SU-DHL-6 (cell line): Measurements from ENCODE around the gene HECW1.

ENCODE experiments used
- H2AFZ ChIP-seq: fragments of 200-600 bp; sonication (generic); 2 replicates; pipeline ENCODE4 v1.6.1; 2014; ENCODE audit warnings: low read depth, mild to moderate bottlenecking, moderate library complexity, mixed read lengths, antibody characterized with exemption, low read length; ENCODE audit not compliant: severe bottlenecking
- H3F3A ChIP-seq: fragments of 200-600 bp; shearing (Covaris generic); 2 replicates; pipeline ENCODE4 v1.6.0; 2016; ENCODE audit warnings: antibody characterized with exemption, mild to moderate bottlenecking; ENCODE audit not compliant: insufficient read depth
- H3K27ac ChIP-seq: fragments of 200-600 bp; sonication (generic); 2 replicates; pipeline ENCODE4 v1.5.1; 2016; ENCODE audit warnings: low read depth, mild to moderate bottlenecking, low read length, moderate library complexity, mixed read lengths
- H3K27me3 ChIP-seq: fragments of 200-600 bp; sonication (generic), shearing (Covaris generic); 2 replicates; pipeline ENCODE4 v1.6.0; 2014; ENCODE audit warnings: mild to moderate bottlenecking, low read length
- H3K36me3 ChIP-seq: fragments of 200-600 bp; sonication (generic); 2 replicates; pipeline ENCODE4 v1.6.1; 2014; ENCODE audit warnings: mild to moderate bottlenecking, low read length, mixed read lengths
- H3K4me2 ChIP-seq: fragments of 300-600, 200-600 bp; shearing (Covaris generic), sonication (generic); 2 replicates; pipeline ENCODE4 v1.6.0; 2014; ENCODE audit warnings: low read length, low read depth, mild to moderate bottlenecking; ENCODE audit not compliant: poor library complexity, severe bottlenecking
- H3K4me3 ChIP-seq: fragments of 200-600 bp; sonication (generic); 2 replicates; pipeline ENCODE4 v1.5.1; 2014; ENCODE audit warnings: antibody characterized with exemption, low read length, mild to moderate bottlenecking, mixed read lengths; ENCODE audit not compliant: insufficient read depth, poor library complexity, severe bottlenecking
- H3K79me2 ChIP-seq: fragments of 200-600 bp; sonication (generic); 2 replicates; pipeline ENCODE4 v1.6.1; 2014; ENCODE audit warnings: mild to moderate bottlenecking, low read length, moderate library complexity; ENCODE audit not compliant: insufficient read depth
- H3K9ac ChIP-seq: fragments of 200-600 bp; sonication (generic); 2 replicates; pipeline ENCODE4 v1.7.0; 2014; ENCODE audit warnings: mild to moderate bottlenecking, low read length
- H3K9me2 ChIP-seq: fragments of 200-600 bp; sonication (generic); replicated peaks from 2 replicates; pipeline ENCODE4 v1.6.1; 2014; ENCODE audit warnings: low read length; ENCODE audit not compliant: insufficient read depth
- H3K9me3 ChIP-seq: fragments of 200-600 bp; sonication (generic); 2 replicates; pipeline ENCODE4 v1.6.1; 2014; ENCODE audit warnings: low read length, mixed read lengths; ENCODE audit not compliant: insufficient read depth
- H4K20me1 ChIP-seq: fragments of 200-600 bp; sonication (generic); 2 replicates; pipeline ENCODE4 v1.6.1; 2014; ENCODE audit warnings: low read depth, mild to moderate bottlenecking, antibody characterized with exemption, low read length, moderate library complexity, mixed read lengths
- CTCF ChIP-seq: fragments of 200-600 bp; sonication (generic); IDR thresholded peaks from one replicate; pipeline ENCODE4 v1.5.1; 2017; ENCODE audit warnings: antibody characterized with exemption, mild to moderate bottlenecking, low read length, moderate library complexity; ENCODE audit not compliant: insufficient read depth, poor library complexity, severe bottlenecking
- EZH2phosphoT487 ChIP-seq: fragments of 200-600 bp; sonication (generic), shearing (Covaris generic); conservative IDR thresholded peaks from 2 replicates; pipeline ENCODE4 v1.6.1; 2018; ENCODE audit warnings: mild to moderate bottlenecking, antibody characterized with exemption, low read length, moderate library complexity, mixed read lengths

The HECW1 gene

GRCh38 chr7:43199371-43200160 lies 87.1 kb downstream of the HECW1 start:
- TF ChIP-seq EZH2phosphoT487 (no peak), CTCF (no peak)
- no peaks in the 10 kb centered on the region for H3K9me2 ChIP-seq
- H4K20me1 ChIP-seq, result no peaks in the 10 kb centered on the region
- H3K27me3 ChIP-seq, result no peaks in the 10 kb centered on the region
- no peaks in the 10 kb centered on the region for H3K79me2 ChIP-seq
- no peak overlapping the region for H3K4me2 ChIP-seq
- no peaks in the 10 kb centered on the region for H3K9me3 ChIP-seq
- H3F3A ChIP-seq, result no peaks in the 10 kb centered on the region
- no peak overlapping the region for H2AFZ ChIP-seq
- no peak overlapping the region for H3K27ac ChIP-seq
- H3K9ac ChIP-seq, result no peak overlapping the region
- H3K4me3 ChIP-seq, result no peak overlapping the region
- H3K36me3 ChIP-seq, result no peaks in the 10 kb centered on the region

GRCh38 chr7:43201912-43202311 lies 89.5 kb downstream of the HECW1 start:
- Histone ChIP-seq H3K9me2 (no peaks in the 10 kb centered on the region), H2AFZ (no peak overlapping the region), H3K9ac (no peak overlapping the region), H3K9me3 (no peaks in the 10 kb centered on the region), H3K4me3 (no peak overlapping the region), H3K27me3 (no peaks in the 10 kb centered on the region), H3K36me3 (no peaks in the 10 kb centered on the region), H3K79me2 (no peaks in the 10 kb centered on the region), H3K4me2 (no peak overlapping the region), H4K20me1 (no peaks in the 10 kb centered on the region), H3K27ac (no peak overlapping the region), H3F3A (no peaks in the 10 kb centered on the region)
- TF ChIP-seq EZH2phosphoT487 (no peak), CTCF (no peak)

- Histone ChIP-seq H3K9me2 (no peaks in the 10 kb centered on the region), H3F3A (no peaks in the 10 kb centered on the region), H3K9ac (no peak overlapping the region), H3K27ac (no peak overlapping the region), H3K27me3 (no peaks in the 10 kb centered on the region), H3K9me3 (no peaks in the 10 kb centered on the region), H4K20me1 (no peaks in the 10 kb centered on the region), H3K4me2 (no peak overlapping the region), H3K36me3 (no peaks in the 10 kb centered on the region), H3K79me2 (no peaks in the 10 kb centered on the region), H3K4me3 (no peak overlapping the region), H2AFZ (no peak overlapping the region)
- TF ChIP-seq CTCF (no peak), EZH2phosphoT487 (no peak)
These were observed 91.6 kb downstream of the HECW1 start for GRCh38 chr7:43204081-43204480.
